GM19099 (cell line): Measurements from ENCODE around the gene CTAGE9.

Experiments
- POLR2A ChIP-seq: IDR thresholded peaks from 3 replicates; pipeline ENCODE4 v1.6.1; 2011; ENCODE audit warnings: low read depth; ENCODE audit not compliant: insufficient read length; ENCODE audit errors: extremely low read depth

CTAGE9 gene

GRCh38 chr6:131685266-131685780 lies 25.5 kb downstream of the CTAGE9 start:
- no peak for TF ChIP-seq POLR2A

- TF ChIP-seq POLR2A, result no peak
These were observed 27.3 kb downstream of the CTAGE9 start for GRCh38 chr6:131683479-131683878.

- TF ChIP-seq POLR2A, result no peak
These were observed 28.4 kb downstream of the CTAGE9 start for GRCh38 chr6:131682442-131682841.

GRCh38 chr6:131681585-131681984 lies 29.2 kb downstream of the CTAGE9 start:
- no peak for TF ChIP-seq POLR2A

GRCh38 chr6:131680868-131681267 lies 29.9 kb downstream of the CTAGE9 start:
- no peak for TF ChIP-seq POLR2A

- TF ChIP-seq POLR2A, result no peak
These were observed 32.4 kb downstream of the CTAGE9 start for GRCh38 chr6:131678442-131678841.

- TF ChIP-seq POLR2A, result no peak
These were observed 37.6 kb downstream of the CTAGE9 start for GRCh38 chr6:131673184-131673583.

- no peak for TF ChIP-seq POLR2A
These were observed 40.9 kb downstream of the CTAGE9 start for GRCh38 chr6:131669891-131670290.

GRCh38 chr6:131663578-131664165 lies 47.1 kb downstream of the CTAGE9 start:
- TF ChIP-seq POLR2A, result no peak

- TF ChIP-seq POLR2A, result no peak
These were observed 50.6 kb downstream of the CTAGE9 start for GRCh38 chr6:131660195-131660594.
